ENCODE results near the gene ATP9B.
"Not testable (repeated sequence)": the region's sequence is repeated elsewhere in the genome, so short reads cannot be mapped to it uniquely, and the experiment has no call there.

ATP9B gene

GRCh38 chr18:79375441-79376154 is 306.4 kb downstream of the ATP9B start (continued):
- TF ChIP-seq ZNF747 (tag by site-specific recombination; IDR thresholded peaks at IDR 0.05) = no peak
- no peak for TF ChIP-seq RBAK (tag by site-specific recombination; IDR thresholded peaks at IDR 0.05)
- no peak for TF ChIP-seq ZNF2 (tag by site-specific recombination; IDR thresholded peaks at IDR 0.05)
- TF ChIP-seq ZNF354C (tag by site-specific recombination; IDR thresholded peaks at IDR 0.05; ENCODE audit: borderline replicate concordance, low read depth) = no peak
- no peak for TF ChIP-seq ZNF24 (tag by site-specific recombination; IDR thresholded peaks at IDR 0.05)
- no peak for TF ChIP-seq SP7 (tag by site-specific recombination; IDR thresholded peaks at IDR 0.05)
- no peak for TF ChIP-seq KLF9 (tag by site-specific recombination; IDR thresholded peaks at IDR 0.05; ENCODE audit: low read depth)
- TF ChIP-seq ZNF335 (tag by site-specific recombination; conservative IDR thresholded peaks at IDR 0.05) = no peak
- no peak for TF ChIP-seq ZNF704 (tag by site-specific recombination; IDR thresholded peaks at IDR 0.05)
- TF ChIP-seq BCL11B (tag by site-specific recombination; IDR thresholded peaks at IDR 0.05; ENCODE audit: low read depth) = no peak
- TF ChIP-seq, protein P1, sequence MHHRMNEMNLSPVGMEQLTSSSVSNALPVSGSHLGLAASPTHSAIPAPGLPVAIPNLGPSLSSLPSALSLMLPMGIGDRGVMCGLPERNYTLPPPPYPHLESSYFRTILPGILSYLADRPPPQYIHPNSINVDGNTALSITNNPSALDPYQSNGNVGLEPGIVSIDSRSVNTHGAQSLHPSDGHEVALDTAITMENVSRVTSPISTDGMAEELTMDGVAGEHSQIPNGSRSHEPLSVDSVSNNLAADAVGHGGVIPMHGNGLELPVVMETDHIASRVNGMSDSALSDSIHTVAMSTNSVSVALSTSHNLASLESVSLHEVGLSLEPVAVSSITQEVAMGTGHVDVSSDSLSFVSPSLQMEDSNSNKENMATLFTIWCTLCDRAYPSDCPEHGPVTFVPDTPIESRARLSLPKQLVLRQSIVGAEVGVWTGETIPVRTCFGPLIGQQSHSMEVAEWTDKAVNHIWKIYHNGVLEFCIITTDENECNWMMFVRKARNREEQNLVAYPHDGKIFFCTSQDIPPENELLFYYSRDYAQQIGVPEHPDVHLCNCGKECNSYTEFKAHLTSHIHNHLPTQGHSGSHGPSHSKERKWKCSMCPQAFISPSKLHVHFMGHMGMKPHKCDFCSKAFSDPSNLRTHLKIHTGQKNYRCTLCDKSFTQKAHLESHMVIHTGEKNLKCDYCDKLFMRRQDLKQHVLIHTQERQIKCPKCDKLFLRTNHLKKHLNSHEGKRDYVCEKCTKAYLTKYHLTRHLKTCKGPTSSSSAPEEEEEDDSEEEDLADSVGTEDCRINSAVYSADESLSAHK (tag by site-specific recombination; IDR thresholded peaks at IDR 0.05) = no peak

DNA sequence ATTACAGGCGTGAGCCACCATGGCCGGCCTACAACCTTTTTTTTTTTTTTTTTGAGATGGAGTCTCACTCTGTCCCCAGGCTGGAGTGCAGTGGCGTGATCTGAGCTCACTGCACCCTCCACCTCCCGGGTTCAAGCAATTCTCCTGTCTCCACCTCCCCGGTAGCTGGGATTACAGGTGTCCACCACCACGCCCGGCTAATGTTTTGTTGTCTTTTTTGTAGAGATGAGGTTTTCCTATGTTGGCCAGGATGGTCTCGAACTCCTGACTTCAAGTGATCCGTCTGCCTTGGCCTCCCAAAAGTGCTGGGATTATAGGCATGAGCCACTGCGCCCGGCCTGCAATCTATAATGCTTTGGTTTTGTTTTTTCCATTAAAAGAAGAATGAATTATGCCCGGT is 307.5 kb downstream of the ATP9B start:
- H3K27ac ChIP-seq (ENCODE audit: extremely low read depth, low read depth, low read length); H3K4me1 ChIP-seq (ENCODE audit: control insufficient read depth, insufficient read depth, low read length); H3K4me3 ChIP-seq (ENCODE audit: low read depth, low read length); H3K36me3 ChIP-seq (ENCODE audit: control insufficient read depth in 2 of 2, insufficient read depth in 1 of 2, low read length in 2 of 2); H3K9me3 ChIP-seq (ENCODE audit: control insufficient read depth, insufficient read depth, low read depth, low read length): not testable (repeated sequence)
- ChIA-PET POLR2A (interaction anchor here (0.7 kb wide), 1 partner anchor 302 kb away, joined by 5 read pairs; no protein-coding TSS in a partner anchor), CTCF (interaction anchor here (0.6 to 7.4 kb wide), 2 partner anchors 153 to 1312 kb away, joined by 3 to 139 read pairs; no protein-coding TSS in a partner anchor)

DNA sequence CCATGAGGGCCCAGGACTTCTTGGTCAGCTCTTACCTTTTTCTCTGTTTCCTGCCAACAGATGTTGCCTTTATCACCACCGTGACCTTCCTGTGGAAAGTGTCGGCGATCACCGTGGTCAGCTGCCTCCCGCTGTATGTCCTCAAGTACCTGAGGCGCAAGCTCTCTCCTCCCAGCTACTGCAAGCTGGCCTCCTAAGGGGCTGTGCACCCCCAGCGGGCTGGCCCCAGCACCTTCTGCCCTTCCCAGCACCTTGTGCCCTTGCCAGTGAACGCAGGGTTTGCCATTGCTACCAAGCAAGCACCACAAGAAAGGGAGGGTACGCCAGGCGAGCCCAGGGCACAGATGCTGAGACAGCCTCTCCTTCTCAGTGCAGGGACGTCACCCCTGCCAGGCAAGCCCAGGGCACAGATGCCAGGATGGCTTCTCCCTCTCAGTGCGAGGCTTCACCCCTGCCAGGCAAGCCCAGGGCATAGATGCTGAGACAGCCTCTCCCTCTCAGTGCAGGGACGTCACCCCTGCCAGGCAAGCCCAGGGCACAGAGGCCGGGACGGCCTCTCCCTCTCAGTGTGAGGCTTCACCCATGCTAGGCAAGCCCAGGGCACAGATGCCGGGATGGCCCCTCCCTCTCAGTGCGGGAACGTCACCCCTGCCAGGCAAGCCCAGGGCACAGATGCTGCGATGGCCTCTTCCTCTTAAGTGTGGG is 308.1 kb downstream of the ATP9B start:
- H3K4me3 ChIP-seq (ENCODE audit: low read depth, low read length) = no peak overlapping the region
- POLR2A ChIA-PET = no interaction called here
- CTCF ChIA-PET = interaction anchor here (0.6 to 7.4 kb wide), 7 partner anchors 16 to 1313 kb away, joined by 3 to 139 read pairs (median 4); no protein-coding TSS in a partner anchor
- H3K9me3 ChIP-seq (ENCODE audit: control insufficient read depth, insufficient read depth, low read depth, low read length) = no peaks in the 10 kb centered on the region
- no peak overlapping the region for H3K27ac ChIP-seq (ENCODE audit: extremely low read depth, low read depth, low read length)
- peaks cover 0 to 6% of the 10 kb centered on the region in 2 experiments; a peak in 1 of 3 replicates for H3K36me3 ChIP-seq (ENCODE audit: control insufficient read depth in 2 of 2, insufficient read depth in 1 of 2, low read length in 2 of 2)
- no peaks in the 10 kb centered on the region for H3K4me1 ChIP-seq (ENCODE audit: control insufficient read depth, insufficient read depth, low read length)
- TF ChIP-seq, protein P2, sequence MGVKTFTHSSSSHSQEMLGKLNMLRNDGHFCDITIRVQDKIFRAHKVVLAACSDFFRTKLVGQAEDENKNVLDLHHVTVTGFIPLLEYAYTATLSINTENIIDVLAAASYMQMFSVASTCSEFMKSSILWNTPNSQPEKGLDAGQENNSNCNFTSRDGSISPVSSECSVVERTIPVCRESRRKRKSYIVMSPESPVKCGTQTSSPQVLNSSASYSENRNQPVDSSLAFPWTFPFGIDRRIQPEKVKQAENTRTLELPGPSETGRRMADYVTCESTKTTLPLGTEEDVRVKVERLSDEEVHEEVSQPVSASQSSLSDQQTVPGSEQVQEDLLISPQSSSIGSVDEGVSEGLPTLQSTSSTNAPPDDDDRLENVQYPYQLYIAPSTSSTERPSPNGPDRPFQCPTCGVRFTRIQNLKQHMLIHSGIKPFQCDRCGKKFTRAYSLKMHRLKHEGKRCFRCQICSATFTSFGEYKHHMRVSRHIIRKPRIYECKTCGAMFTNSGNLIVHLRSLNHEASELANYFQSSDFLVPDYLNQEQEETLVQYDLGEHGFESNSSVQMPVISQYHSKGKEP (tag by site-specific recombination; IDR thresholded peaks at IDR 0.05) = no peak
- TF ChIP-seq ZBTB8A (tag by site-specific recombination; IDR thresholded peaks at IDR 0.05) (no peak), ZBTB1 (tag by site-specific recombination; IDR thresholded peaks at IDR 0.05) (no peak), ZSCAN23 (tag by site-specific recombination; IDR thresholded peaks at IDR 0.05) (no peak), ZNF514 (tag by site-specific recombination; IDR thresholded peaks at IDR 0.05) (no peak), BCL11A (tag by site-specific recombination; IDR thresholded peaks at IDR 0.05; ENCODE audit: low read depth) (no peak), GLIS2 (tag by site-specific recombination; IDR thresholded peaks at IDR 0.05) (no peak), ZNF354C (tag by site-specific recombination; IDR thresholded peaks at IDR 0.05; ENCODE audit: borderline replicate concordance, low read depth) (no peak), ZNF707 (tag by site-specific recombination; IDR thresholded peaks at IDR 0.05) (no peak), ZNF704 (tag by site-specific recombination; IDR thresholded peaks at IDR 0.05) (no peak), ZNF266 (tag by site-specific recombination; IDR thresholded peaks at IDR 0.05; ENCODE audit: low read depth) (no peak), ZNF626 (tag by site-specific recombination; IDR thresholded peaks at IDR 0.05) (no peak)
- TF ChIP-seq, protein P3, sequence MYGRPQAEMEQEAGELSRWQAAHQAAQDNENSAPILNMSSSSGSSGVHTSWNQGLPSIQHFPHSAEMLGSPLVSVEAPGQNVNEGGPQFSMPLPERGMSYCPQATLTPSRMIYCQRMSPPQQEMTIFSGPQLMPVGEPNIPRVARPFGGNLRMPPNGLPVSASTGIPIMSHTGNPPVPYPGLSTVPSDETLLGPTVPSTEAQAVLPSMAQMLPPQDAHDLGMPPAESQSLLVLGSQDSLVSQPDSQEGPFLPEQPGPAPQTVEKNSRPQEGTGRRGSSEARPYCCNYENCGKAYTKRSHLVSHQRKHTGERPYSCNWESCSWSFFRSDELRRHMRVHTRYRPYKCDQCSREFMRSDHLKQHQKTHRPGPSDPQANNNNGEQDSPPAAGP (tag by site-specific recombination; IDR thresholded peaks at IDR 0.05) = no peak
- TF ChIP-seq, protein P4, sequence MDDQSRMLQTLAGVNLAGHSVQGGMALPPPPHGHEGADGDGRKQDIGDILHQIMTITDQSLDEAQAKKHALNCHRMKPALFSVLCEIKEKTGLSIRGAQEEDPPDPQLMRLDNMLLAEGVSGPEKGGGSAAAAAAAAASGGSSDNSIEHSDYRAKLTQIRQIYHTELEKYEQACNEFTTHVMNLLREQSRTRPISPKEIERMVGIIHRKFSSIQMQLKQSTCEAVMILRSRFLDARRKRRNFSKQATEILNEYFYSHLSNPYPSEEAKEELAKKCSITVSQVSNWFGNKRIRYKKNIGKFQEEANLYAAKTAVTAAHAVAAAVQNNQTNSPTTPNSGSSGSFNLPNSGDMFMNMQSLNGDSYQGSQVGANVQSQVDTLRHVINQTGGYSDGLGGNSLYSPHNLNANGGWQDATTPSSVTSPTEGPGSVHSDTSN (CRISPR knock-in tag; IDR thresholded peaks at IDR 0.05) = no peak

Measured in HEK293 (cell line).